HG03025 (cell line): ENCODE measurements around the gene GOLGA2.

Experiments used
- ATAC-seq: cut with Tn5 transposase; IDR thresholded peaks from one replicate; pipeline ENCODE4 v1.9.1; 2021; ENCODE audit warnings: mild to moderate bottlenecking, moderate library complexity; ENCODE audit not compliant: unreplicated experiment, low FRiP score

Gene GOLGA2

GRCh38 chr9:128216781-128217553 is 58.8 kb downstream of the GOLGA2 start:
- ATAC-seq: no peak

- ATAC-seq: no peak
These were observed 60.1 kb downstream of the GOLGA2 start for GRCh38 chr9:128215491-128216409.

GRCh38 chr9:128214571-128215490 is 61.0 kb downstream of the GOLGA2 start:
- no peak for ATAC-seq

GRCh38 chr9:128213746-128214497 is 61.9 kb downstream of the GOLGA2 start:
- ATAC-seq: no peak

- ATAC-seq: no peak
These were observed 63.9 kb downstream of the GOLGA2 start for GRCh38 chr9:128211981-128212281.

GRCh38 chr9:128211186-128211980 is 64.4 kb downstream of the GOLGA2 start:
- no peak for ATAC-seq

- ATAC-seq: no peak
These were observed 66.7 kb downstream of the GOLGA2 start for GRCh38 chr9:128208946-128209669.

- ATAC-seq: no peak
These were observed 67.4 kb downstream of the GOLGA2 start for GRCh38 chr9:128208386-128208785.

GRCh38 chr9:128206916-128207910 is 68.6 kb downstream of the GOLGA2 start:
- no peak for ATAC-seq

GRCh38 chr9:128206484-128206883 is 69.3 kb downstream of the GOLGA2 start:
- ATAC-seq: no peak
